GM23338 (cell line): ENCODE measurements around the gene TRPM3. TPM values are rescaled to one million over a fixed set of nuclear protein-coding genes. Genes with fewer than 3 reads are reported as not detected.

ENCODE experiments used
- ATAC-seq: fragments of 200-7000 bp; cut with Tn5 transposase; 3 replicates; pipeline ENCODE4 v1.9.1; 2020
- DNase-seq: peaks from one replicate; pipeline ENCODE4 v3.0.0-alpha.2; 2015; ENCODE audit warnings: low spot score
- H2AFZ ChIP-seq: fragments of 200-600 bp; sonication (generic); 2 replicates; pipeline ENCODE4 v1.8.0; 2016; ENCODE audit warnings: antibody characterized with exemption, mild to moderate bottlenecking, moderate library complexity
- H3F3A ChIP-seq: fragments of 200-600 bp; sonication (generic); replicated peaks from 2 replicates; pipeline ENCODE4 v1.8.0; 2017; ENCODE audit warnings: antibody characterized with exemption, mixed run types, low read depth
- H3K27ac ChIP-seq: fragments of 200-600 bp; sonication (generic); 2 replicates; pipeline ENCODE4 v1.6.1; 2016; ENCODE audit warnings: low read depth
- H3K27me3 ChIP-seq: fragments of 200-600 bp; sonication (generic); 2 replicates; pipeline ENCODE4 v1.8.0; 2016; ENCODE audit warnings: mild to moderate bottlenecking, mixed run types, moderate library complexity; ENCODE audit not compliant: insufficient read depth
- H3K36me3 ChIP-seq: fragments of 200-600 bp; sonication (generic); 2 replicates; pipeline ENCODE4 v1.8.0; 2016; ENCODE audit warnings: mild to moderate bottlenecking; ENCODE audit not compliant: insufficient read depth
- H3K4me1 ChIP-seq: fragments of 200-600 bp; sonication (generic); 2 replicates; pipeline ENCODE4 v1.8.0; 2016; ENCODE audit warnings: mild to moderate bottlenecking, moderate library complexity; ENCODE audit not compliant: insufficient read depth
- H3K4me2 ChIP-seq: fragments of 200-600 bp; sonication (generic); 2 replicates; pipeline ENCODE4 v1.7.1; 2017; ENCODE audit warnings: mixed run types
- H3K4me3 ChIP-seq: fragments of 200-600 bp; sonication (generic); 2 replicates; pipeline ENCODE4 v1.6.1; 2016; ENCODE audit warnings: mixed run types
- H3K79me2 ChIP-seq: fragments of 200-600 bp; sonication (generic); replicated peaks from 2 replicates; pipeline ENCODE4 v1.8.0; 2017; ENCODE audit warnings: mild to moderate bottlenecking; ENCODE audit not compliant: insufficient read depth
- H3K9me2 ChIP-seq: fragments of 200-600 bp; sonication (generic); 2 replicates; pipeline ENCODE4 v1.8.0; 2017; ENCODE audit not compliant: insufficient read depth
- H4K20me1 ChIP-seq: fragments of 200-600 bp; sonication (generic); replicated peaks from 2 replicates; pipeline ENCODE4 v1.8.0; 2017; ENCODE audit warnings: mild to moderate bottlenecking; ENCODE audit not compliant: insufficient read depth
- H3K27ac Mint-ChIP-seq: 2 replicates; pipeline ENCODE4 v1.8.0; 2020; ENCODE audit warnings: inconsistent platforms, mild to moderate bottlenecking, moderate library complexity, mixed read lengths
- H3K27me3 Mint-ChIP-seq: 3 replicates; pipeline ENCODE4 v1.8.0; 2022; ENCODE audit warnings: low read depth, mild to moderate bottlenecking, moderate library complexity, mixed read lengths, inconsistent platforms; ENCODE audit not compliant: insufficient read depth, poor library complexity
- H3K36me3 Mint-ChIP-seq: 3 replicates; pipeline ENCODE4 v1.8.0; 2021; ENCODE audit warnings: low read depth, mild to moderate bottlenecking, inconsistent platforms, moderate library complexity, mixed read lengths
- H3K4me1 Mint-ChIP-seq: 3 replicates; pipeline ENCODE4 v1.8.0; 2020; ENCODE audit warnings: mild to moderate bottlenecking, inconsistent platforms, mixed read lengths
- H3K4me3 Mint-ChIP-seq: 3 replicates; pipeline ENCODE4 v1.8.0; 2021; ENCODE audit warnings: moderate library complexity, mild to moderate bottlenecking, inconsistent platforms, mixed read lengths
- H3K9me3 Mint-ChIP-seq: 3 replicates; pipeline ENCODE4 v1.8.0; 2020; ENCODE audit warnings: moderate library complexity, mild to moderate bottlenecking, inconsistent platforms, mixed read lengths
- CREB1 ChIP-seq: fragments of 250-450 bp; sonication (Bioruptor Pico); IDR thresholded peaks from 2 replicates; pipeline ENCODE4 v1.5.0; 2020; ENCODE audit warnings: low read depth, mild to moderate bottlenecking, moderate library complexity
- CTCF ChIP-seq, 2 experiments: fragments of 200-600 bp in 1 of 2; sonication (generic) in 1 of 2; conservative IDR thresholded peaks; 2 replicates each; pipeline versions ENCODE4 v1.5.1 to v1.6.1; 2016 to 2017; ENCODE audit warnings: antibody characterized with exemption in 2 of 2, low read depth in 2 of 2, mild to moderate bottlenecking in 2 of 2, moderate library complexity in 1 of 2
- ETS1 ChIP-seq: IDR thresholded peaks from 2 replicates; pipeline ENCODE4 v1.6.1; 2016; ENCODE audit warnings: antibody characterized with exemption
- EZH2 ChIP-seq: fragments of 200-600 bp; sonication (generic); IDR thresholded peaks from one replicate; pipeline ENCODE4 v1.8.0; 2017; ENCODE audit warnings: antibody characterized with exemption, mild to moderate bottlenecking, low read depth; ENCODE audit not compliant: unreplicated experiment
- EZH2phosphoT487 ChIP-seq: fragments of 200-600 bp; sonication (generic); IDR thresholded peaks from one replicate; pipeline ENCODE4 v1.8.1; 2018; ENCODE audit warnings: antibody characterized with exemption; ENCODE audit not compliant: unreplicated experiment
- NANOG ChIP-seq: IDR thresholded peaks from 2 replicates; pipeline ENCODE4 v1.6.1; 2016; ENCODE audit warnings: antibody characterized with exemption, borderline replicate concordance
- POLR2AphosphoS5 ChIP-seq: IDR thresholded peaks from 2 replicates; pipeline ENCODE4 v1.6.1; 2016; ENCODE audit warnings: antibody characterized with exemption, low read depth
- ZNF462 ChIP-seq: fragments of 250-450 bp; sonication (Bioruptor Pico); IDR thresholded peaks from 2 replicates; pipeline ENCODE4 v1.5.0; 2020; ENCODE audit warnings: mild to moderate bottlenecking, moderate library complexity
- polyA plus RNA-seq: library from polyadenylated mRNA; unstranded; fragments of >200 nt; fragmentation: Nextera tagmentation; extraction: Ambion mirVana; gene quantifications from 2 replicates; pipeline ENCODE4 v1.2.1, GENCODE V29; 2016
- total RNA-seq: library from RNA; depleted of rRNA; stranded (reverse); fragments of >200 nt; shearing (Covaris generic); gene quantifications from 2 replicates; pipeline ENCODE4 v1.2.3, GENCODE V29; 2014

Gene TRPM3
- total and polyA plus RNA-seq, 2 experiments from 2014 or later: 2.8 to 8.2 TPM

DNA sequence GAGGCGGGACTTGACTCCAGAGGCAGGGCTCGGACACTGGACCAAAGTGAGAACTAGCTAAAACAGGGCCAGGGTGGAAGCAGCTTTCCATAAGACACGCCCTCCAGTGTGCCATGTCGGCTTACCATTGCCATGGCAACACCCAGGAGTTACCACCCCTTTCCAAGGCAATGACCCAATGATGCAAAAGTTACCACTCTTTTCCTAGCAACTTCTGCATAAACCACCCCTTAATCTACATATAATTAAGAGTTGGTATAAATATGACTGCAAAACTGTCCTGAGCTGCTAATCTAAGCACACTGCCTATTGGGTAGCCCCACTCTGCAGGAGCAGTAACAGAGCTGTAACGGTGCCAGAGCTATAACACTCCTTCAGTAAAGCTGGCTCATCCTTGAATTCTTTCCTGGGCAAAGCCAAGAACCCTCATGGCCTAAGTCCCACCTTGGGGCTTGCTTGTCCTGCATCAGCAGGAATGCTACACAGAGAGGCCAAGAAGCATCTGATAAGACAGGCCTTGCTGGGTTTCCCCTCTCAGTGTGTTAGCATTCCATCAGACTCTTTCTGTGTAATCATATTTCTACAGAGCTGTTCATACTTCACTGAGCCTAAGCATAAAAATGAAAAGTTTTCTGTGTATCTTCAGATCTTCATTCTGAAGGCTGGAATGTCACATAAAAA lies 444.2 kb downstream of the TRPM3 start (continued):
- TF ChIP-seq ZNF462 (no peak), ETS1 (no peak), EZH2phosphoT487 (no peak)

- Histone ChIP-seq H4K20me1 (no peaks in the 10 kb centered on the region), H3K4me2 (no peak overlapping the region), H3K4me1 (no peaks in the 10 kb centered on the region), H3K9me2 (no peaks in the 10 kb centered on the region), H3K27ac (no peak overlapping the region), H3K4me3 (no peak overlapping the region), H2AFZ (no peak overlapping the region), H3F3A (no peaks in the 10 kb centered on the region), H3K79me2 (no peaks in the 10 kb centered on the region), H3K27me3 (no peaks in the 10 kb centered on the region), H3K36me3 (no peaks in the 10 kb centered on the region)
- TF ChIP-seq NANOG: no peak
- no peak for TF ChIP-seq CREB1 (CRISPR knock-in tag)
- no peak for TF ChIP-seq CTCF (conservative IDR thresholded peaks at IDR 0.05; ENCODE audit: low read depth in 2 of 2)
- TF ChIP-seq EZH2phosphoT487: no peak
- TF ChIP-seq POLR2AphosphoS5: no peak
- TF ChIP-seq EZH2: no peak
- no peak overlapping the region for H3K4me3 Mint-ChIP-seq
- no peaks in the 10 kb centered on the region for H3K36me3 Mint-ChIP-seq
- H3K9me3 Mint-ChIP-seq: no peaks in the 10 kb centered on the region
- H3K27me3 Mint-ChIP-seq: no peaks in the 10 kb centered on the region
- ATAC-seq (no peak), DNase-seq (no peak)
- H3K4me1 Mint-ChIP-seq: no peaks in the 10 kb centered on the region
- H3K27ac Mint-ChIP-seq: no peak overlapping the region
Measured at GRCh38 chr9:70675868-70676370, 445.5 kb downstream of the TRPM3 start.
